Bronchial epithelial cell (primary cell): ENCODE results near the gene SLC30A1. TPM values are rescaled to one million over a fixed set of nuclear protein-coding genes. Genes with fewer than 3 reads are reported as not detected.

Experiments used
- DNase-seq: peaks from one replicate; pipeline ENCODE4 v3.0.0-alpha.2; 2010; ENCODE audit warnings: low read depth
- FAIRE-seq: peaks from 2 replicates; lab custom pipeline; 2011; peaks lifted over from hg19 to GRCh38; lab: Jason Lieb, UNC
- H3K27me3 ChIP-seq: 2 replicates; pipeline ENCODE4 v1.5.1; 2011; ENCODE audit warnings: low read length; ENCODE audit not compliant: control insufficient read depth, insufficient read depth
- H3K36me3 ChIP-seq: 2 replicates; pipeline ENCODE4 v1.5.1; 2011; ENCODE audit warnings: low read length; ENCODE audit not compliant: control insufficient read depth, insufficient read depth
- H3K4me3 ChIP-seq: 2 replicates; pipeline ENCODE4 v1.5.1; 2011; ENCODE audit warnings: mild to moderate bottlenecking, low read depth, low read length, control low read depth
- CTCF ChIP-seq: IDR thresholded peaks from 2 replicates; pipeline ENCODE4 v1.5.1; 2011; ENCODE audit warnings: mild to moderate bottlenecking, moderate library complexity, low read length, control low read depth, inconsistent platforms; ENCODE audit not compliant: insufficient read depth, severe bottlenecking
- total RNA-seq: library from RNA; depleted of rRNA; stranded (reverse); fragments of >200 nt; gene quantifications from 2 replicates; pipeline ENCODE4 v1.2.1, GENCODE V29; 2014

The SLC30A1 gene
- total RNA-seq, 1 donor from 2014 or later: 29.0 TPM

GRCh38 chr1:211551638-211552460, 27.1 kb downstream of the SLC30A1 start:
- no peaks in the 10 kb centered on the region for H3K27me3 ChIP-seq
- FAIRE-seq (no peak), DNase-seq (peak; percentile 97)
- H3K36me3 ChIP-seq: no peaks in the 10 kb centered on the region
- TF ChIP-seq CTCF: no peak
- no peak overlapping the region for H3K4me3 ChIP-seq

DNA sequence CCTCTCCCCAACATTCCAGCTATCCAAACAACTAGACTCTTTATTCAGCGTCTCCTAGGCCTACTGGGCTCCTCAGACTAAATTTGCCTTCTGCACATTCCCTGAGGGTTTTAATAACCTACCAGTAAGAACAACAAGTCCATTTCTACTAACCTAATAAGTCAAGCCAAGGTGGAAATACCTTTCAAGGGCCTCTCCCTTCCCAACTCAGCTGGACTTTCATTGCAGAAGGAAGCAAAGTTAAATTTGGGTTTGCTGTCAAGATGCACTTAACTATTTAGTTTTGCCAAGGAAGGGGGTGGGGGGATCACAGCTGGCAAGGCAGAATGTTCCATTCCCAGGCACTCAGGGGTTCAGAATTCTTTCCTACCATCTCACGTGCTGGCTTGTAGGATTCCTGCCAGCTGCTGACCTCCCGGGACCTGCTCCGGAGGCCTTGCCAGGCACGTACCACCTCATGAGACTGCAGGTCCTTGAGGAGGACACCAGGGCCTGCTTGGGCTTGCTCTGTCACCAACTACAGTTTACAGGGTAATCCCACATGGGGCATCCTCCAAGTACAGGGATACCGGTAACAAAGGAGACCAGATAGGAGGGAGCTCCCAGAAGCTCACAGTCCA, 29.8 kb downstream of the SLC30A1 start:
- Histone ChIP-seq H3K36me3 (no peaks in the 10 kb centered on the region), H3K27me3 (no peaks in the 10 kb centered on the region), H3K4me3 (no peak overlapping the region)
- no peak for FAIRE-seq
- DNase-seq: no peak
- TF ChIP-seq CTCF: no peak

- H3K27me3 ChIP-seq: no peaks in the 10 kb centered on the region
- peak; percentile 56 for DNase-seq
- FAIRE-seq: no peak
Measured at GRCh38 chr1:211548321-211549091, 30.5 kb downstream of the SLC30A1 start.

DNA sequence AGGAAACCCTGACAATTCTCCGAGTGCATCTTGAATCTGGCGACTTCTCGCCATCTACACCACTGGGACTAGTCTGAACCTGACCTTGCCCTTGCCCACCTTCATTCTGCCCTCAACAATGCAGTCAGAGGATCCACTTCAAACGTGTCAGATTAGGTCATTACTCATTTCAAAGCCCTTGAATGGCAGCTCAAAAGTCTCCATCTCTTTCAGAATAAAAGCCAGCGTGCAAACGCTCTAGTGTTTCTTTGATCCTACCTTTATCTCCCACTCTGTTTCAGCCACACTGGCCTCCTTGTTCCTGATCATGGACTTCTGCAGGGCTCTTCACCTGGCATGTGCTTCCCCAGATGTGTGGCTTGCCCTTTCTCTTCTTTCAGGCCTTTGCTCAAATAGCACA, 31.3 kb downstream of the SLC30A1 start:
- no peak for TF ChIP-seq CTCF
- peak; percentile 12 for DNase-seq
- H3K4me3 ChIP-seq: no peak overlapping the region
- no peak for FAIRE-seq
- no peaks in the 10 kb centered on the region for H3K27me3 ChIP-seq
- no peaks in the 10 kb centered on the region for H3K36me3 ChIP-seq

More at GRCh38 chr1:211548321-211549091, 30.5 kb downstream of the SLC30A1 start:
- Histone ChIP-seq H3K36me3 (no peaks in the 10 kb centered on the region), H3K4me3 (no peak overlapping the region)
- TF ChIP-seq CTCF: no peak

- Histone ChIP-seq H3K4me3 (no peak overlapping the region), H3K36me3 (no peaks in the 10 kb centered on the region), H3K27me3 (no peaks in the 10 kb centered on the region)
- TF ChIP-seq CTCF: no peak
- DNase-seq (no peak), FAIRE-seq (no peak)
Measured at GRCh38 chr1:211546543-211546942, 32.4 kb downstream of the SLC30A1 start.
